GM18517 (cell line): ENCODE data around the gene ARHGAP31.
"Not testable (repeated sequence)": the region's sequence is repeated elsewhere in the genome, so short reads cannot be mapped to it uniquely, and the experiment has no call there.

Experiments used
- ATAC-seq: cut with Tn5 transposase; IDR thresholded peaks from one replicate; pipeline ENCODE4 v1.9.1; 2021; ENCODE audit warnings: mild to moderate bottlenecking, moderate library complexity; ENCODE audit not compliant: unreplicated experiment

Gene ARHGAP31

GRCh38 chr3:119293105-119293870 lies 895 bp upstream of the ARHGAP31 start:
- ATAC-seq, result no peak

- peak; percentile 29 for ATAC-seq
These were observed 801 bp downstream of the ARHGAP31 start for GRCh38 chr3:119294696-119295671.

- no peak for ATAC-seq
These were observed 1.9 kb downstream of the ARHGAP31 start for GRCh38 chr3:119295816-119296726.

- no peak for ATAC-seq
These were observed 2.5 kb downstream of the ARHGAP31 start for GRCh38 chr3:119296727-119297122.

DNA sequence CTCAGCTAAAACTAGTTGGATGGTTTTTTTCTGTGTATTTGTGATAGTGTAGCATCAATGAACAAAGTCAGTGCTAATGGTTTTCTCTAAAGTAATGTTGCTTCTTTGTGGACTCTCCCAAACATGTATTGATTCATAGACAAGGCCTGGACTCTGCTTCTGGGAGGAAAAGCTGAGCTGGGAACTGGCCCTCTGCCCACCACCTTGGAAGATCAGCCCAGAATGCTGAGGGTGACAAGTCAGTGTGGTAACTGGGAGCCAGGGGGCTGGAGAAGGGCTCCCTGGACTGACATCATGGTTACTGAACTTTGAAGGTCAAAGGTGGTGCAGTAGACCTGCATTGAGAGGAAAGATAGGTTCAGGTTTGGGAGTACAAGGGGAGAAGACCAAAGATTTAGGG lies 3.0 kb downstream of the ARHGAP31 start:
- ATAC-seq, result no peak

DNA sequence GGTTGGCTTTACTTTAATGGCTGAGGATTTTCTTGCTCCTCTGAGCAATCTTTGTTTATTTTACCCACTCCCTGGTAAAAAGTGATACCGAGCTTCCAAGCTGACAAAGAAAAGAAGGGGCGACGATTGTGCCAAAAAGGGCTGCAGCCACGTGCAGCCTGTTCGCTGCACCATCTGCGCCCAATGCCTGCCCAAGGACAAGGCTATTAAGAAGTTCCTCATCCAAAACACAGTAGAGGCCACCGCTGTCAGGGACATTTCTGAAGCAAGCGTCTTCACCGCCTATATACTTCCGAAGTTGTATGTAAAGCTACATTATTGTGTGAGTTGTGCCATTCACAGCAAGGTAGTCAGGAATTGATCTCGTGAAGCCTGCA lies 4.4 kb downstream of the ARHGAP31 start:
- ATAC-seq, result no peak

DNA sequence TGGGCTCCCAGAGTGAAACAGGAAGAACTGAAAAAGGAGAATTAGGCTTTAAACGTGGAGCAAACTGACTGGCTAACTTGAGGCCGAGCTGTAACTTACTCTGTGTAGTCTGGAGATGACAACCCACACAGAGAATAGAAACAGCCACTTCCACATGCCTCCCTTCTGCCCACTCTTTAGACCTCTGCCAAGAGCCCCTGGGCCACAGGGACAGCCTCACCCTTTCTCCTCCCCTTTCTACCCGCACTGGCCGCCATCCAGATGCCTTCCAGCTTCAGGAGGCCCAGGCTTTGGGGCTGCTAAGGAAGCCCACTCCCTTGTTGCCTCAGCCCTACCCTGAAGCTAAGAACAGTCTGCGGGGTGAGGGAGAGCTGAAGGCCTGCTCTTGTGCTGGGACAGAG lies 6.8 kb downstream of the ARHGAP31 start:
- no peak for ATAC-seq

- ATAC-seq, result no peak
These were observed 7.5 kb downstream of the ARHGAP31 start for GRCh38 chr3:119301662-119302061.

- peak; percentile 58 for ATAC-seq
These were observed 8.7 kb downstream of the ARHGAP31 start for GRCh38 chr3:119302697-119303551.

DNA sequence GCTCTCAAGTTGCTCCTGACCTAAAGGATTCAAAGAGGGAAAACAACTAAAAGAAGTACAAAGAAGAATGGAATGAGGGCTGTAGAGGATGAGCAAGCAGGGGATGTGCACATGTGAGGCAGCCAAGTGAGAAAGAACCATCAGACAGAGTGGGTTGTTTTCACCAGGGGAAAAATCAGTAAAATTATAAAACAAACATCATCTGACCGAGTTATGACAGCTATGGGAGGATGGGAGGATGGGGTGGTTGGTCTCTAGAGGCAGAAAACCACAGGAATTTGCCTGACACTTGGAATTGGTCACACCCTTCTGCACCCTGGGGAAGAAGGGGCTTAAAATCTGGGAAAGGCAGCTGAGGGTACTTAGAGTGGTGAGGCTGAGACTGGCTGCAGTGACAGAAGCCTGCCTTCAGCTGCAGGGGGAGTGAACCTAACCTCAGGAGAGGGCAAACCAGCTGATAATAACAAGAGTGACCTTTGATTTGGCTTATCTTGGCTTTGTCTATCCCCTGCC lies 10.1 kb downstream of the ARHGAP31 start:
- no peak for ATAC-seq

DNA sequence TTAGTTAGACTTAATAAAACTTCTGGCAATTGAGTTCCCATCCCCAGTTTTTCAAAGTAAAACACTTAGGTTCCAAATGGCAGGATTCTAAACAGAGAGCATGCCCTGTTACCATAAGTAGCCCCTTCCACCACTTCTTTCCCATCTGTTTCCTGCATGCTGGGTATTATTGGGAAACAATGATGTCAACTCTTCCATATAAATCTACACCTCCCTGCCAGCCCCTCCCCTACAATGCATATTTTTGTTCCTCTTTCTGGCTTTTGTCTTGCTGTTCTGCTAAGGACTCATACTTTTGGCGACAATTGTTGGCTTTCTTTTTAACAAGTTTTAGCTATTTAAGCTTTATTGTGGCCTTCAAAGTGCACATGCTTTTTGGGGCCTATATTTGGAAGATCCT lies 11.1 kb downstream of the ARHGAP31 start:
- ATAC-seq, result no peak

DNA sequence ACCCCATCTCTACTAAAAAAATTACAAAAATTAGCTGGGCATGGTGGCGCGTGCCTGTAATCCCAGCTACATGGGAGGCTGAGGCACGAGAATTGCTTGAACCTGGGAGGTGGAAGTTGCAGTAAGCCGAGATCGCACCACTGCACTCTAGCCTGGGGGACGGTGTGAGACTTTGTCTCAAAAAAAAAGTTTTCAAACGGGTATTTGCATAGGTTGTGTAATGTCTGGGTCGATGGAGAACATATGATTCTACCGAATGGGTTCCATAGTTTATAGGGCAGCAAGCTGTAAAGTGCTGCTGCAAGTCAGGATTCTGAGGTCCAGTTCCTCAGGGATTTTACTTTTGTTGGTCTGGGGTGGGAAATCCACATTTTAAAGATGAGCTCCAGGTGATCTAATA lies 12.2 kb downstream of the ARHGAP31 start:
- ATAC-seq, result not testable (repeated sequence)

DNA sequence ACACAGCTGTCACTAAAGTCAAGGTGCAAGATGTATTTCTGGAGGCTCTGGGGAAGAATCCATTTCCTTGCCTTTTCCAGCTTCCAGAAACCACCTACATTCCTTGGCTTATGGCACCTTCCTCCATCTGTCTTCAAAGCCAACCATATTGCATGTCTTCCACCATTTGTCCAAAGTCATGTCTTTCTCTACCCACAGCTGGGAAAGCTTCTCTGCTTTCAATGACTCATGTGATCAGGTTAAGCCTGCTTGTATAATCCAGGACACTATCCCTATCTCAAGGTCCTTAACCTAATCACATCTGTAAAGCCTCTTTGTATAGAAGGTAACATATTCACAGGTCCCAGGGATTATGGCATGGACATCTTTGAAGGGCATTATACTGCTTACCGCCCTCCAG lies 14.2 kb downstream of the ARHGAP31 start:
- ATAC-seq, result no peak

- no peak for ATAC-seq
These were observed 15.4 kb downstream of the ARHGAP31 start for GRCh38 chr3:119309591-119309990.

GRCh38 chr3:119310071-119310470 lies 15.9 kb downstream of the ARHGAP31 start:
- no peak for ATAC-seq

DNA sequence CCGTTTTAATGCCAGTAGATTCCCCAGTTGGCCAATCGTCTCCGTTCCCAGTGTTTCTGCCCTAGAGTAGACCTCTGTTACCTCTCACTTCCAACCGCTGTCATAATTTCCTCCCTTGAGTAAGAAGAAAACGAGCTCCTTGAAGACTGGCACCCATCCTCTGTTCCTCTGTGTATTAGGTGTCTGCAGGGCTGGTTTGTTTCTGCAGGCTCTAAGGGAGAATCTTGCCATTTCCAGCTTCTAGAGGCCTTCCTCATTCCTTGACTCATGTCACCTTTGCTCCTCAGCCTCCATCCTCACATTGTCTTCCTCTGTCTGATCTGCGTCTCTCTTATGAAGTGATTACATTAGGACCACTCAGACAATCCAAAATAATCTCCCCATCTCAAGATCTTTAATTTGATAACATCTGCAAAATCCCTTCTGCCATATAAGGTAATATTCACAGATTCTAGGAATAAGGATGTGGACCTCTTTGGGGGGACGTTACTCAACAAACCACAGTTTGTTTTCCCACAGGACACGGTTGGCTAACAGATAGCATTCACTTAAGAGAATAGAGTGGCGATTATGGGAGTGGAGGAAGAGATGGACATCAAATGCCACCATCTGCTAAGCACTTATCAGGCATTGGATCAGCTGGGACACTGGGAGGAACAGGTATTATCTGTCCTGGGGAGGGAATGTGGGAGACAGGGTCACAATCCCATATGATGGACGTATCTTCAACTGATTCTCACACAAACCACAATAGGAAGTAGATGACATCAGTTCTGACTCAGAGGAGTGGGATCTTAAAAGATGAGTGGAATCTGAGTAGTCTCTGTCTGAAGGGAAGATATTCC lies 17.1 kb downstream of the ARHGAP31 start:
- no peak for ATAC-seq

GRCh38 chr3:119313461-119313860 lies 19.3 kb downstream of the ARHGAP31 start:
- no peak for ATAC-seq

DNA sequence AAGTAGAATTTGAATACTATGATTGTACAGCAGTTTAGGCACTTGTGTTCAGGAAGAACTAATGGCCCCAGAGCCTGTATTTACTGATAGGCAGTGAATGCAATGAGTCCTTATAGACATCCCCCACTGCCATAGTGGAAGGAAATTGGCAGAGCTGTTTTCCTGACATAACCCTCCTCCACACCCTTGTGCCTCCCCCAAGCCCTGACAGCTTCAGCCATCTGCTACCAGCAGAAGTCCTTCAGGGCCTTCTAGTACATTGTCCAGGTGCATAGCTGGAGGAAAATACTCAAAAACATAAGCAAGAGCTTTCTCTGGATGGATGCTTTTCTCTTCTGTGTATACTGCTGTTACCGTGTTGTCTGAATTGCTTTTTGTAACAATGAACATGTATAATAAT lies 20.6 kb downstream of the ARHGAP31 start:
- ATAC-seq, result no peak
